Stimulated activated CD8-positive, alpha-beta memory T cell treated with anti-CD3 and anti-CD28 coated beads, Interleukin-7, amount 100 ng/mL, for 4 hours (primary cell): ENCODE results near the gene SLC19A1.

Experiments
- DNase-seq, 2 donors: peaks; one replicate each; pipeline ENCODE4 v3.0.0-alpha.2; 2020; ENCODE audit warnings: low read depth in 2 of 2

SLC19A1 gene

GRCh38 chr21:45467221-45467779 is 74.9 kb downstream of the SLC19A1 start:
- no peak for DNase-seq

- DNase-seq = no peak
These were observed 75.7 kb downstream of the SLC19A1 start for GRCh38 chr21:45466330-45467220.

- DNase-seq = no peak
These were observed 76.5 kb downstream of the SLC19A1 start for GRCh38 chr21:45465611-45466329.

- no peak for DNase-seq
These were observed 77.1 kb downstream of the SLC19A1 start for GRCh38 chr21:45465105-45465504.

- DNase-seq = no peak
These were observed 77.9 kb downstream of the SLC19A1 start for GRCh38 chr21:45464309-45464708.

GRCh38 chr21:45463871-45464270 is 78.4 kb downstream of the SLC19A1 start:
- no peak for DNase-seq

- DNase-seq = no peak
These were observed 80.4 kb downstream of the SLC19A1 start for GRCh38 chr21:45461806-45462341.

- no peak for DNase-seq
These were observed 80.9 kb downstream of the SLC19A1 start for GRCh38 chr21:45461369-45461750.

GRCh38 chr21:45460611-45461368 is 81.5 kb downstream of the SLC19A1 start:
- DNase-seq = no peak

GRCh38 chr21:45460011-45460565 is 82.2 kb downstream of the SLC19A1 start:
- no peak for DNase-seq

GRCh38 chr21:45459171-45460010 is 82.8 kb downstream of the SLC19A1 start:
- DNase-seq = no peak

GRCh38 chr21:45458281-45459170 is 83.7 kb downstream of the SLC19A1 start:
- DNase-seq = no peak

GRCh38 chr21:45457832-45458172 is 84.4 kb downstream of the SLC19A1 start:
- DNase-seq = no peak

- no peak for DNase-seq
These were observed 84.9 kb downstream of the SLC19A1 start for GRCh38 chr21:45457161-45457831.

GRCh38 chr21:45456584-45457160 is 85.6 kb downstream of the SLC19A1 start:
- DNase-seq = no peak

GRCh38 chr21:45455674-45456583 is 86.3 kb downstream of the SLC19A1 start:
- no peak for DNase-seq

- no peak for DNase-seq
These were observed 87.1 kb downstream of the SLC19A1 start for GRCh38 chr21:45454926-45455673.
